Cardiac muscle cell (in vitro differentiated cells and primary cell): ENCODE results near the gene TAT. TPM values are rescaled to one million over a fixed set of nuclear protein-coding genes. Genes with fewer than 3 reads are reported as not detected.

Experiments
- DNase-seq, 2 donors: peaks; one replicate each; pipeline versions ENCODE4 v3.0.0 to v3.0.0-alpha.2; 2010 to 2017; ENCODE audit warnings: low read depth in 1 of 2, low spot score in 1 of 2
- H3K27ac ChIP-seq: fragments of 200-600 bp; sonication (generic); 2 replicates; pipeline ENCODE4 v1.5.1; 2016
- H3K27me3 ChIP-seq: fragments of 200-600 bp; sonication (generic); 2 replicates; pipeline ENCODE4 v1.6.0; 2016; ENCODE audit warnings: control low read depth
- H3K36me3 ChIP-seq: fragments of 200-600 bp; sonication (generic); 2 replicates; pipeline ENCODE4 v1.5.1; 2016; ENCODE audit warnings: control low read depth
- H3K4me1 ChIP-seq: fragments of 200-600 bp; sonication (generic); 2 replicates; pipeline ENCODE4 v1.8.1; 2017; ENCODE audit warnings: low read depth, mild to moderate bottlenecking, mixed run types
- H3K4me3 ChIP-seq: fragments of 200-600 bp; sonication (generic); 2 replicates; pipeline ENCODE4 v1.5.1; 2016; ENCODE audit warnings: mild to moderate bottlenecking
- H3K9me3 ChIP-seq: fragments of 200-600 bp; sonication (generic); 2 replicates; pipeline ENCODE4 v1.5.1; 2017; ENCODE audit warnings: low read depth, mild to moderate bottlenecking, control low read depth
- CTCF ChIP-seq: IDR thresholded peaks from 2 replicates; pipeline ENCODE4 v1.5.1; 2012; ENCODE audit warnings: low read depth, mild to moderate bottlenecking, low read length
- polyA plus RNA-seq: library from polyadenylated mRNA; unstranded; fragments of >200 nt; fragmentation: Nextera tagmentation; extraction: Ambion mirVana; gene quantifications from 2 replicates; pipeline ENCODE4 v1.2.1, GENCODE V29; 2016
- total RNA-seq: library from RNA; depleted of rRNA; stranded (reverse); fragments of >200 nt; gene quantifications from 2 replicates; pipeline ENCODE4 v1.2.3, GENCODE V29; 2016

Gene TAT
- total and polyA plus RNA-seq, 2 experiments from 2014 or later = 0.04 TPM; not detected in 1

- H3K27ac ChIP-seq = no peak overlapping the region
- DNase-seq = no peak
- H3K36me3 ChIP-seq = no peaks in the 10 kb centered on the region
- no peaks in the 10 kb centered on the region for H3K9me3 ChIP-seq
- H3K27me3 ChIP-seq = no peaks in the 10 kb centered on the region
- peaks cover 10% of the 10 kb centered on the region for H3K4me1 ChIP-seq
- H3K4me3 ChIP-seq = no peak overlapping the region
- no peak for TF ChIP-seq CTCF
Observed at GRCh38 chr16:71570144-71570543, 6.7 kb downstream of the TAT start.

GRCh38 chr16:71569621-71570020, 7.3 kb downstream of the TAT start:
- Histone ChIP-seq H3K4me1 (peaks cover 10% of the 10 kb centered on the region), H3K27ac (no peak overlapping the region), H3K9me3 (no peaks in the 10 kb centered on the region), H3K36me3 (no peaks in the 10 kb centered on the region), H3K4me3 (no peak overlapping the region), H3K27me3 (no peaks in the 10 kb centered on the region)
- TF ChIP-seq CTCF = no peak
- no peak for DNase-seq

GRCh38 chr16:71568551-71568950, 8.3 kb downstream of the TAT start:
- Histone ChIP-seq H3K4me3 (no peak overlapping the region), H3K36me3 (no peaks in the 10 kb centered on the region), H3K27ac (no peak overlapping the region), H3K9me3 (no peaks in the 10 kb centered on the region), H3K4me1 (peaks cover 10% of the 10 kb centered on the region), H3K27me3 (no peaks in the 10 kb centered on the region)
- DNase-seq = peak in 1 of 2 donors; percentile 86
- TF ChIP-seq CTCF = no peak

GRCh38 chr16:71567931-71568330, 9.0 kb downstream of the TAT start:
- no peak overlapping the region for H3K4me3 ChIP-seq
- TF ChIP-seq CTCF = no peak
- H3K36me3 ChIP-seq = no peaks in the 10 kb centered on the region
- H3K4me1 ChIP-seq = peaks cover 10% of the 10 kb centered on the region
- no peaks in the 10 kb centered on the region for H3K27me3 ChIP-seq
- no peak for DNase-seq
- no peaks in the 10 kb centered on the region for H3K9me3 ChIP-seq
- no peak overlapping the region for H3K27ac ChIP-seq

- Histone ChIP-seq H3K27ac (no peak overlapping the region), H3K27me3 (no peaks in the 10 kb centered on the region), H3K4me1 (no peaks in the 10 kb centered on the region), H3K4me3 (no peak overlapping the region), H3K9me3 (no peaks in the 10 kb centered on the region), H3K36me3 (no peaks in the 10 kb centered on the region)
- no peak for DNase-seq
- no peak for TF ChIP-seq CTCF
Observed at GRCh38 chr16:71565812-71566700, 10.8 kb downstream of the TAT start.
